ENCODE results near the gene ZNF831. TPM values are rescaled to one million over a fixed set of nuclear protein-coding genes. Genes with fewer than 3 reads are reported as not detected.

ZNF831 gene
- total and polyA plus RNA-seq, 10 of the 15 experiments (the other 5 are each of a cell fraction or from before 2014, with no cell fraction given), result 0.01 to 0.97 (median 0.23) TPM

- intact Hi-C loops (cut with micrococcal nuclease; ENCODE audit: unreplicated experiment) (no loop called here), in situ Hi-C loops (cut with MboI) (no loop called here)
- no peak for FAIRE-seq
- WGBS (ENCODE audit: insufficient coverage, insufficient replicate concordance, low lambda C conversion rate, missing lambda C conversion rate), result 57% methylated on average over 3 of the region's 3 CpGs
- Histone ChIP-seq H2AFZ (ENCODE audit: control insufficient read depth, low read depth, low read length) (no peak overlapping the region), H3K27ac (ENCODE audit: control insufficient read depth, insufficient read depth) (no peak overlapping the region), H3K4me2 (ENCODE audit: control insufficient read depth, insufficient read depth) (no peak overlapping the region), H3K79me2 (ENCODE audit: control insufficient read depth, insufficient read depth, low read length) (no peaks in the 10 kb centered on the region), H4K20me1 (ENCODE audit: control insufficient read depth, insufficient read depth) (no peaks in the 10 kb centered on the region), H3K9ac (ENCODE audit: control insufficient read depth, insufficient read depth, low read length) (no peak overlapping the region), H3K36me3 (ENCODE audit: control insufficient read depth in 2 of 2, insufficient read depth in 2 of 2, low read length in 1 of 2) (no peaks in the 10 kb centered on the region), H3K4me3 (no peak overlapping the region), H3K27me3 (replicated peaks in 1 of 2; ENCODE audit: control insufficient read depth in 2 of 2, insufficient read depth in 2 of 2, low read length in 1 of 2) (peaks cover 3 to 4% of the 10 kb centered on the region in 2 experiments; a peak in 2 of 4 replicates), H3K9me3 (replicated peaks; ENCODE audit: control insufficient read depth, insufficient read depth, low read length) (no peaks in the 10 kb centered on the region), H3K4me1 (ENCODE audit: control insufficient read depth, insufficient read depth, low read length) (no peaks in the 10 kb centered on the region)
- SMC1A ChIA-PET (ENCODE audit: uncharacterized antibody, unreplicated experiment), result interaction anchor here (0.7 kb wide), 1 partner anchor 321 kb away, joined by 3 read pairs; no protein-coding TSS in a partner anchor
- no peak for ATAC-seq
- no peak for TF ChIP-seq FOXK2 (IDR thresholded peaks at IDR 0.05)
- TF ChIP-seq CUX1 (IDR thresholded peaks at IDR 0.05; ENCODE audit: insufficient replicate concordance, low read depth, low read length), result no peak
- TF ChIP-seq ZBTB11 (CRISPR knock-in tag; IDR thresholded peaks at IDR 0.05), result no peak
- TF ChIP-seq RELA (IDR thresholded peaks at IDR 0.05; ENCODE audit: borderline replicate concordance, partially characterized antibody), result no peak
- no peak for TF ChIP-seq HDAC2 (IDR thresholded peaks at IDR 0.05)
- no peak for TF ChIP-seq POLR2AphosphoS2 (IDR thresholded peaks at IDR 0.05; ENCODE audit: low read depth, low read length)
- no peak for TF ChIP-seq CHD2 (IDR thresholded peaks at IDR 0.05; ENCODE audit: borderline replicate concordance, low read depth, low read length)
- no peak for TF ChIP-seq ATF3 (IDR thresholded peaks at IDR 0.05; ENCODE audit: borderline replicate concordance, extremely low read depth, low read depth, low read length)
- TF ChIP-seq NR2C2 (IDR thresholded peaks at IDR 0.05; ENCODE audit: borderline replicate concordance, control insufficient read depth, insufficient read length, low read depth), result no peak
- no peak for TF ChIP-seq EZH2 (IDR thresholded peaks at IDR 0.05; ENCODE audit: borderline replicate concordance, control insufficient read depth, low read depth, low read length)
- no peak for TF ChIP-seq RFX5 (IDR thresholded peaks at IDR 0.05; ENCODE audit: low read depth, low read length)
- no peak for TF ChIP-seq NR2F1 (conservative IDR thresholded peaks at IDR 0.05)
- no peak for TF ChIP-seq SPI1 (IDR thresholded peaks at IDR 0.05; ENCODE audit: borderline replicate concordance, insufficient read depth, low read depth, low read length)
- POLR2A ChIA-PET, result no interaction called here
- BruUV-seq (replicated peaks), result no TSS peak
- RAD21 ChIA-PET (ENCODE audit: unreplicated experiment), result no interaction called here
- CTCF ChIA-PET, result no interaction called here
- DNase-seq (ENCODE audit: low read depth, low spot score), result no peak
Observed at GRCh38 chr20:59268870-59269269, 105.2 kb downstream of the ZNF831 start.

Data from GM12878 (cell line).